ENCODE measurements around the gene GALNT16. TPM values are rescaled to one million over a fixed set of nuclear protein-coding genes. Genes with fewer than 3 reads are reported as not detected.

The GALNT16 gene
- total and polyA plus RNA-seq, 2 experiments from 2014 or later: 1.7 to 2.6 TPM

- 84% methylated on average over 11 of the region's 11 CpGs for WGBS (ENCODE audit: low lambda C conversion rate, missing lambda C conversion rate)
- peaks cover 4% of the 10 kb centered on the region for H3K4me1 ChIP-seq (ENCODE audit: insufficient read depth)
These were observed 94.6 kb downstream of the GALNT16 start for GRCh38 chr14:69354383-69355153.

GRCh38 chr14:69355154-69355597 lies 95.2 kb downstream of the GALNT16 start:
- TF ChIP-seq CTCF (IDR thresholded peaks at IDR 0.05; ENCODE audit: poor library complexity) (no peak), EZH2phosphoT487 (IDR thresholded peaks at IDR 0.05; ENCODE audit: low read depth, severe bottlenecking, unreplicated experiment) (no peak), EZH2 (IDR thresholded peaks at IDR 0.05; ENCODE audit: borderline replicate concordance) (no peak)
- H3K27ac ChIP-seq: peak overlapping the region; percentile 52

More at GRCh38 chr14:69354383-69355153, 94.6 kb downstream of the GALNT16 start:
- no peak overlapping the region for H2AFZ ChIP-seq
- H3K79me2 ChIP-seq: no peaks in the 10 kb centered on the region
- TF ChIP-seq EZH2phosphoT487 (IDR thresholded peaks at IDR 0.05; ENCODE audit: low read depth, severe bottlenecking, unreplicated experiment): no peak
- no peak for DNase-seq (ENCODE audit: low spot score)
- H3K27me3 ChIP-seq: no peaks in the 10 kb centered on the region
- H3K9me2 ChIP-seq (replicated peaks; ENCODE audit: insufficient read depth): no peaks in the 10 kb centered on the region
- no peak overlapping the region for H3K4me2 ChIP-seq
- H3K27ac ChIP-seq: no peak overlapping the region
- H3K4me3 ChIP-seq: no peak overlapping the region
- no peaks in the 10 kb centered on the region for H3K36me3 ChIP-seq (replicated peaks; ENCODE audit: insufficient read depth, low read depth)
- H4K20me1 ChIP-seq (ENCODE audit: insufficient read depth, poor library complexity, severe bottlenecking): no peaks in the 10 kb centered on the region
- H3K9me3 ChIP-seq (ENCODE audit: low read depth): no peaks in the 10 kb centered on the region

GRCh38 chr14:69355607-69356281 lies 95.8 kb downstream of the GALNT16 start:
- WGBS (ENCODE audit: low lambda C conversion rate, missing lambda C conversion rate): 69% methylated on average over 6 of the region's 6 CpGs
- Histone ChIP-seq H3K79me2 (no peaks in the 10 kb centered on the region), H3K27me3 (no peaks in the 10 kb centered on the region), H3K27ac (peak overlapping the region; percentile 52), H3K9me3 (ENCODE audit: low read depth) (no peaks in the 10 kb centered on the region), H3K4me1 (ENCODE audit: insufficient read depth) (peaks cover 4% of the 10 kb centered on the region), H3K4me3 (no peak overlapping the region), H2AFZ (no peak overlapping the region), H3K4me2 (peak overlapping the region; percentile 10), H3K36me3 (replicated peaks; ENCODE audit: insufficient read depth, low read depth) (no peaks in the 10 kb centered on the region), H4K20me1 (ENCODE audit: insufficient read depth, poor library complexity, severe bottlenecking) (no peaks in the 10 kb centered on the region), H3K9me2 (replicated peaks; ENCODE audit: insufficient read depth) (no peaks in the 10 kb centered on the region)
- TF ChIP-seq CTCF (IDR thresholded peaks at IDR 0.05; ENCODE audit: poor library complexity): no peak
- TF ChIP-seq EZH2 (IDR thresholded peaks at IDR 0.05; ENCODE audit: borderline replicate concordance): no peak
- no peak for TF ChIP-seq EZH2phosphoT487 (IDR thresholded peaks at IDR 0.05; ENCODE audit: low read depth, severe bottlenecking, unreplicated experiment)
- DNase-seq (ENCODE audit: low spot score): peak; percentile 37

More at GRCh38 chr14:69355154-69355597, 95.2 kb downstream of the GALNT16 start:
- Histone ChIP-seq H3K4me3 (no peak overlapping the region), H3K4me2 (peak overlapping the region; percentile 10), H2AFZ (no peak overlapping the region), H3K9me3 (ENCODE audit: low read depth) (no peaks in the 10 kb centered on the region), H3K79me2 (no peaks in the 10 kb centered on the region), H3K27me3 (no peaks in the 10 kb centered on the region), H3K36me3 (replicated peaks; ENCODE audit: insufficient read depth, low read depth) (no peaks in the 10 kb centered on the region), H4K20me1 (ENCODE audit: insufficient read depth, poor library complexity, severe bottlenecking) (no peaks in the 10 kb centered on the region), H3K9me2 (replicated peaks; ENCODE audit: insufficient read depth) (no peaks in the 10 kb centered on the region), H3K4me1 (ENCODE audit: insufficient read depth) (peaks cover 4% of the 10 kb centered on the region)
- 94% methylated on average over 5 of the region's 6 CpGs for WGBS (ENCODE audit: low lambda C conversion rate, missing lambda C conversion rate)
- DNase-seq (ENCODE audit: low spot score): no peak
